ENCODE data around the gene SLC30A7. TPM values are rescaled to one million over a fixed set of nuclear protein-coding genes. Genes with fewer than 3 reads are reported as not detected.

Gene SLC30A7
- total RNA-seq, 1 donor from 2014 or later, result 14.2 TPM

DNA sequence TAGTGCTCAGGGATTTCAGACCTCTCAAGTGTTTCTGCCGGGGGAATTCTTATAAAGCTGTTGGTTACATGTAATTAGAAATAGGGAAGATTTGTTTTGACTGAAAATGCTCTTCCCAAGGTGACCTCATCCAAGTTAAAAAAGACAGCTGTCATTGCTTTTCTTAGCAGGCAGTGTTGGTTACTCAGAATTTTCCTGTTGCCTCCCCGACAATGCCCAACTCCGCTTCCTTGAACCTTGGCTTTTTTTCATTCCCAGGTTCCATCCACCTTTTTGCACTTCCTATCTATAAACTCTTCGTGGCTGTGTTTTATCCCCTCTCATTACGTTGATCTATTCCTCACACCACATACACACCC is 130.5 kb downstream of the SLC30A7 start:
- intact Hi-C loops (cut with DNase I), result no loop called here

DNA sequence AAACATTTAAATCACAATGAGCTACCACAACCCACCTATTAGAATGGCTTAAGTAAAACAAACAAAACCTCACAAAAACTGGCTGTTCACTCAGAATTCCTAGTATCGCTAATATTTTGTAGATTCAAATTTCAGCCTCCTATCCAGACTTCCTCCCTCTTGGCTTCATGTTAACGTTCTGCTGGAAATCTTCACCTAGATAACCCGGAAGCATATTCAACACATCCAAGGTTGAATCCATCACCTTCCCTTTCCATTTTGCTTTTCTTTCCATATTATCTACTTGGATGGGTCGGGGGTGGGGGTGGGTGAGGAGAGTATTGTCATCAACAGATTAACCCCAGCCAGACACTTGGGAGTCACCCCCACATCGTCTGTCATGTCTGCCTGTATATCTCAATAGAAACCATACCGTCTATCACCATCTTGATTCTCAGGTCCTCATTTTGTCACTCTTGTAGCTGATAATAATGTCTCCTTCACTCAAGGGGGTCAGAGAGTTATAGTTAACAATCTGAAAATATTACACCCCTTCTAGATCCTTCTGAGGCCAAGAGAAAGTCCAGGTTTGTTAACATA is 131.4 kb downstream of the SLC30A7 start:
- Histone ChIP-seq H3K27ac (no peak overlapping the region), H3K36me3 (no peaks in the 10 kb centered on the region), H3K27me3 (no peaks in the 10 kb centered on the region), H3K9me3 (no peaks in the 10 kb centered on the region), H3K4me1 (peaks cover 11% of the 10 kb centered on the region), H3K4me3 (no peak overlapping the region)
- no peak for TF ChIP-seq POLR2A (IDR thresholded peaks at IDR 0.05)
- TF ChIP-seq POLR2AphosphoS5 (IDR thresholded peaks at IDR 0.05; ENCODE audit: insufficient read depth in 1 of 2, low read depth in 1 of 2), result no peak
- TF ChIP-seq, protein P1, sequence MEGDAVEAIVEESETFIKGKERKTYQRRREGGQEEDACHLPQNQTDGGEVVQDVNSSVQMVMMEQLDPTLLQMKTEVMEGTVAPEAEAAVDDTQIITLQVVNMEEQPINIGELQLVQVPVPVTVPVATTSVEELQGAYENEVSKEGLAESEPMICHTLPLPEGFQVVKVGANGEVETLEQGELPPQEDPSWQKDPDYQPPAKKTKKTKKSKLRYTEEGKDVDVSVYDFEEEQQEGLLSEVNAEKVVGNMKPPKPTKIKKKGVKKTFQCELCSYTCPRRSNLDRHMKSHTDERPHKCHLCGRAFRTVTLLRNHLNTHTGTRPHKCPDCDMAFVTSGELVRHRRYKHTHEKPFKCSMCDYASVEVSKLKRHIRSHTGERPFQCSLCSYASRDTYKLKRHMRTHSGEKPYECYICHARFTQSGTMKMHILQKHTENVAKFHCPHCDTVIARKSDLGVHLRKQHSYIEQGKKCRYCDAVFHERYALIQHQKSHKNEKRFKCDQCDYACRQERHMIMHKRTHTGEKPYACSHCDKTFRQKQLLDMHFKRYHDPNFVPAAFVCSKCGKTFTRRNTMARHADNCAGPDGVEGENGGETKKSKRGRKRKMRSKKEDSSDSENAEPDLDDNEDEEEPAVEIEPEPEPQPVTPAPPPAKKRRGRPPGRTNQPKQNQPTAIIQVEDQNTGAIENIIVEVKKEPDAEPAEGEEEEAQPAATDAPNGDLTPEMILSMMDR (IDR thresholded peaks at IDR 0.05), result no peak
- no peak for DNase-seq (ENCODE audit: extremely low spot score in 2 of 2)
- intact Hi-C loops (cut with DNase I), result no loop called here

More for the DNA sequence above, 130.5 kb downstream of the SLC30A7 start:
- Histone ChIP-seq H3K36me3 (no peaks in the 10 kb centered on the region), H3K9me3 (no peaks in the 10 kb centered on the region), H3K27me3 (no peaks in the 10 kb centered on the region), H3K27ac (peak overlapping the region; percentile 76), H3K4me3 (peak overlapping the region; percentile 59 to 63), H3K4me1 (peaks cover 11% of the 10 kb centered on the region)
- TF ChIP-seq POLR2A (IDR thresholded peaks at IDR 0.05), result no peak
- TF ChIP-seq, protein P1 (IDR thresholded peaks at IDR 0.05), result no peak
- TF ChIP-seq POLR2AphosphoS5 (IDR thresholded peaks at IDR 0.05; ENCODE audit: insufficient read depth in 1 of 2, low read depth in 1 of 2), result no peak
- no peak for DNase-seq (ENCODE audit: extremely low spot score in 2 of 2)

DNA sequence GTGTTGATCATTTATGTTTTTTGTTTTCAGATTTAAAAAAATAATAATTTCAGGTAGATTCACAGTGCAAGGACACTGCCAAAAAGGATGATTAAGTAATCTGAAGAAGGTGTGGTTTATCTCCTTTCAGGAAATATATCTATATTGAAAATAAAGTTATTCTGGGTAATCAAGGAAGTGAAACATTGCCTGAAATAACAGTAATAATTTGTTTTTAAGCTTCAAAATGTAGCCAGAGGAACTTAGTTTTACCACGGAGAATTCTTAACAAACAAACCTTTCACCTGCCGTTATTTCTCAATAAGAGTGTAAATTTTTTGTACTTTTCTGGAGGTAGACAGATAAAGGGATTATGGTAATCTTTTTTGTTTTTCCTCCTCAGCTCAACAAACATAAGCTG is 132.6 kb downstream of the SLC30A7 start:
- Histone ChIP-seq H3K4me3 (no peak overlapping the region), H3K4me1 (peaks cover 11% of the 10 kb centered on the region), H3K27me3 (no peaks in the 10 kb centered on the region), H3K9me3 (no peaks in the 10 kb centered on the region), H3K27ac (no peak overlapping the region), H3K36me3 (no peaks in the 10 kb centered on the region)
- intact Hi-C loops (cut with DNase I), result no loop called here
- TF ChIP-seq, protein P1 (IDR thresholded peaks at IDR 0.05), result no peak
- TF ChIP-seq POLR2A (IDR thresholded peaks at IDR 0.05) (no peak), POLR2AphosphoS5 (IDR thresholded peaks at IDR 0.05; ENCODE audit: insufficient read depth in 1 of 2, low read depth in 1 of 2) (no peak)
- DNase-seq (ENCODE audit: extremely low spot score in 2 of 2), result no peak

DNA sequence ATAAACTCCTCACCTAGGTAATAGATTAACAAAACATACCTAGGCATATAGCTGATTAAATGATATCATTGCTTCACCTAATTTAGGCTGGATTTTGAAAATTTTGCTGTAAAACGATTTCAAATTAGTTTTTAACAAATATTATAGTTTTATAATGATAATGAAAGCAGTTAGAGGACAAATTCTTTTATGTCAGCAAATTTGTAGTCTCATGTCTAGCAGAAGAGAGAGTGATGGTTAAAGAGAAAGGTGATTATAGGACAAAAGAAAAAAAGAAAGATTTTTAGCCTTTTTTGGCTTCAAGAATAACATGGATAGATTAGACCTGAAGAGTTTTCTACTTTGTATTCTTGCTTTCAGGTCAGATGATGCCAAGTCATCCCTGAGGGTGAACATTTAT is 133.3 kb downstream of the SLC30A7 start:
- H3K4me1 ChIP-seq, result peaks cover 11% of the 10 kb centered on the region
- intact Hi-C loops (cut with DNase I), result no loop called here
- DNase-seq (ENCODE audit: extremely low spot score in 2 of 2), result no peak
- no peak overlapping the region for H3K4me3 ChIP-seq
- H3K36me3 ChIP-seq, result no peaks in the 10 kb centered on the region
- no peaks in the 10 kb centered on the region for H3K9me3 ChIP-seq
- H3K27me3 ChIP-seq, result no peaks in the 10 kb centered on the region
- no peak overlapping the region for H3K27ac ChIP-seq
- TF ChIP-seq, protein P1 (IDR thresholded peaks at IDR 0.05), result no peak
- no peak for TF ChIP-seq POLR2A (IDR thresholded peaks at IDR 0.05)
- no peak for TF ChIP-seq POLR2AphosphoS5 (IDR thresholded peaks at IDR 0.05; ENCODE audit: insufficient read depth in 1 of 2, low read depth in 1 of 2)

DNA sequence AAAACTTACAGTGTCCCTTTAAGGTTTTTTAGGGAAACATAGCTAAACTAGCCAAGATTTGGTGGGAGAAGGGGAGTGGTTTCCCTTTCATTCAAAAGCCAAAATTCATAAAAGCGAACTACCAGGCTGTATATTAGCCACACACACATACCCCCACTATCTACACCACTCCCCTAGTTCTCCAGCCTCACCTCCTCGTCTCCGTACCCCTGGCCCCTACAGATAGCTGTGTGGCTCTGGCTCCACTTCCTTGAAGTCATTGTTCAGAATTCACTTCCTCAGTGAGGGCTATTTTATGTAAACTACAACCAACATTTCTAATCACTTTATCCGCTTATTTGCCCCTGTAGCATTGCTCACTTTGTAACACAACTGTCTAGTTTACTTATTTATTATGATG is 135.0 kb downstream of the SLC30A7 start:
- Histone ChIP-seq H3K4me3 (no peak overlapping the region), H3K4me1 (no peaks in the 10 kb centered on the region), H3K27me3 (no peaks in the 10 kb centered on the region), H3K9me3 (no peaks in the 10 kb centered on the region), H3K27ac (no peak overlapping the region), H3K36me3 (no peaks in the 10 kb centered on the region)
- no peak for DNase-seq (ENCODE audit: extremely low spot score in 2 of 2)
- intact Hi-C loops (cut with DNase I), result no loop called here
- TF ChIP-seq, protein P1 (IDR thresholded peaks at IDR 0.05), result no peak
- TF ChIP-seq POLR2AphosphoS5 (IDR thresholded peaks at IDR 0.05; ENCODE audit: insufficient read depth in 1 of 2, low read depth in 1 of 2) (no peak), POLR2A (IDR thresholded peaks at IDR 0.05) (no peak)
